ENCODE results near the gene NSG1. TPM values are rescaled to one million over a fixed set of nuclear protein-coding genes. Genes with fewer than 3 reads are reported as not detected.

Gene NSG1
- total and polyA plus RNA-seq, 2 of the 8 experiments (the other 6 are each of a cell fraction or from before 2014, with no cell fraction given): 35.7 to 61.4 TPM

DNA sequence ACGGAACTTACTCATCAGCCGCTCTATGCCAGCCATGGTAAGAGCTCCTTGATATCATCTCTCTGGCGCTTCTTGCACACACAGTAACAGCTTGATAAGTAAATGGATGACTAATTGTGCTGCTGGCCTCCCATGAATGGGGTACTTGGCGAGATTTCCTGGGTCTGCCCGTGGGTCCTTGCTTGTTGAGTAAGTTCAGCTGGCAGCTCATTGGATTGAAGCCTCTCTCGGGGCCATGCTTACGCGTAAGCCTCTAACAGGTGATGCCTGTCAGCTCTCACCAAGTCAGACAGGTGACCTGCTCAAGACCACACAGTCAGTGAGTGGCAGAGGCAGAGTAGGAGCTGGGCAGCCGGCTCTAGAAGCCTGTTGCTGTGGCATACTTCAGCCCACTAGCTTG, 7.7 kb downstream of the NSG1 start:
- Histone ChIP-seq H3K27ac (ENCODE audit: low read depth, low read length) (no peak overlapping the region), H2BK12ac (ENCODE audit: low read depth, low read length) (no peak overlapping the region), H3K23me2 (ENCODE audit: low read depth, low read length) (no peaks in the 10 kb centered on the region), H2AFZ (ENCODE audit: low read length) (no peak overlapping the region), H3K56ac (replicated peaks; ENCODE audit: insufficient read length, low read depth, low read length) (no peak overlapping the region), H3K4ac (replicated peaks; ENCODE audit: insufficient read length, low read depth, low read length) (no peak overlapping the region), H2BK5ac (ENCODE audit: low read depth, low read length) (no peak overlapping the region), H4K20me1 (replicated peaks in 1 of 2; ENCODE audit: control insufficient read depth in 1 of 2, insufficient read depth in 2 of 2, low read length in 2 of 2) (peaks cover 0 to 9% of the 10 kb centered on the region in 2 experiments), H2BK15ac (ENCODE audit: low read length) (no peak overlapping the region), H3K36me3 (ENCODE audit: control insufficient read depth in 2 of 4, insufficient read depth in 4 of 4, low read length in 3 of 4) (peaks cover 2 to 9% (median 8%) of the 10 kb centered on the region in 4 experiments; a peak in 6 of 8 replicates), H3K79me2 (ENCODE audit: control insufficient read depth in 1 of 2, insufficient read depth in 2 of 2, low read length in 2 of 2) (no peaks in the 10 kb centered on the region), H3K4me2 (ENCODE audit: insufficient read depth in 1 of 2, low read depth in 2 of 2, low read length in 2 of 2) (no peak overlapping the region), H2BK120ac (replicated peaks; ENCODE audit: low read depth, low read length) (no peak overlapping the region), H3K4me3 (ENCODE audit: extremely low read depth in 1 of 4, insufficient read depth in 2 of 4, low read depth in 3 of 4, low read length in 4 of 4) (no peak overlapping the region), H3K27me3 (replicated peaks in 1 of 4; ENCODE audit: control insufficient read depth in 3 of 4, extremely low read depth in 1 of 4, insufficient read depth in 3 of 4, low read length in 3 of 4) (no peaks in the 10 kb centered on the region), H3K4me1 (replicated peaks in 1 of 4; ENCODE audit: control insufficient read depth in 3 of 4, insufficient read depth in 4 of 4, low read length in 3 of 4) (peaks cover 0 to 8% (median 5%) of the 10 kb centered on the region in 4 experiments; a peak in 4 of 7 replicates), H3K79me1 (ENCODE audit: low read depth, low read length) (0 out of 2 replicates have a peak, but pooled peaks cover 2% of the 10 kb centered on the region), H3K9ac (replicated peaks in 1 of 4; ENCODE audit: extremely low read depth in 1 of 4, low read depth in 3 of 4, low read length in 3 of 4) (no peak overlapping the region), H3K23ac (ENCODE audit: insufficient read length) (no peak overlapping the region), H3K14ac (ENCODE audit: insufficient read length) (no peak overlapping the region), H3K18ac (ENCODE audit: extremely low read depth, low read length) (no peak overlapping the region), H4K5ac (ENCODE audit: insufficient read length, low read depth, low read length) (no peak overlapping the region), H2BK20ac (ENCODE audit: low read length) (no peak overlapping the region), H4K8ac (ENCODE audit: extremely low read depth, insufficient read depth, low read length) (no peak overlapping the region), H2AK5ac (ENCODE audit: low read depth, low read length) (no peak overlapping the region), H4K91ac (replicated peaks; ENCODE audit: insufficient read length, low read length) (no peak overlapping the region), H3K9me3 (ENCODE audit: insufficient read depth in 2 of 2, low read depth in 1 of 2, low read length in 1 of 2) (no peaks in the 10 kb centered on the region)
- POLR2A ChIA-PET (ENCODE audit: partially characterized antibody): interaction anchor here (1.2 to 1.5 kb wide), 2 partner anchors 14 to 19 kb away, joined by 3 read pairs; no protein-coding TSS in a partner anchor
- FAIRE-seq: no peak
- DNase-seq (ENCODE audit: low read depth in 1 of 2, low spot score in 2 of 2): no peak
- CTCF ChIA-PET (ENCODE audit: partially characterized antibody): interaction anchor here (0.7 to 3.7 kb wide), 12 partner anchors 10 to 86 kb away, joined by 3 to 20 read pairs (median 4); no protein-coding TSS in a partner anchor
- 94% methylated on average over 8 of the region's 9 CpGs; no CpG with 5 or more reads in 1 of the 2 experiments for WGBS, 2 experiments (ENCODE audit: extremely low coverage in 1 of 2, insufficient coverage in 1 of 2, insufficient read length in 1 of 2, insufficient replicate concordance in 2 of 2, low coverage in 1 of 2, low lambda C conversion rate in 2 of 2, missing lambda C conversion rate in 1 of 2)
- TF ChIP-seq BRCA1 (IDR thresholded peaks at IDR 0.05; ENCODE audit: low read depth, low read length) (no peak), HDAC6 (IDR thresholded peaks at IDR 0.05; ENCODE audit: low read depth, low read length) (no peak), SP4 (IDR thresholded peaks at IDR 0.05; ENCODE audit: low read length) (no peak), EP300 (IDR thresholded peaks at IDR 0.05; ENCODE audit: borderline replicate concordance in 1 of 2, low read depth in 2 of 2, low read length in 2 of 2) (no peak), GTF2F1 (IDR thresholded peaks at IDR 0.05; ENCODE audit: borderline replicate concordance, low read depth, low read length) (no peak), BACH1 (IDR thresholded peaks at IDR 0.05; ENCODE audit: low read length) (no peak), CBX8 (IDR thresholded peaks at IDR 0.05; ENCODE audit: borderline replicate concordance, low read depth, low read length) (no peak), MAFK (IDR thresholded peaks at IDR 0.05; ENCODE audit: low read depth, low read length) (no peak)
- TF ChIP-seq, protein P1, sequence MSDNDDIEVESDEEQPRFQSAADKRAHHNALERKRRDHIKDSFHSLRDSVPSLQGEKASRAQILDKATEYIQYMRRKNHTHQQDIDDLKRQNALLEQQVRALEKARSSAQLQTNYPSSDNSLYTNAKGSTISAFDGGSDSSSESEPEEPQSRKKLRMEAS (IDR thresholded peaks at IDR 0.05): no peak

All from H1 (cell line).